ENCODE results near the gene KIF26B. TPM values are rescaled to one million over a fixed set of nuclear protein-coding genes. Genes with fewer than 3 reads are reported as not detected.

The KIF26B gene
- total and polyA plus RNA-seq, 2 of the 4 experiments (the other 2 are of a cell fraction) = 0.53 to 0.54 TPM

DNA sequence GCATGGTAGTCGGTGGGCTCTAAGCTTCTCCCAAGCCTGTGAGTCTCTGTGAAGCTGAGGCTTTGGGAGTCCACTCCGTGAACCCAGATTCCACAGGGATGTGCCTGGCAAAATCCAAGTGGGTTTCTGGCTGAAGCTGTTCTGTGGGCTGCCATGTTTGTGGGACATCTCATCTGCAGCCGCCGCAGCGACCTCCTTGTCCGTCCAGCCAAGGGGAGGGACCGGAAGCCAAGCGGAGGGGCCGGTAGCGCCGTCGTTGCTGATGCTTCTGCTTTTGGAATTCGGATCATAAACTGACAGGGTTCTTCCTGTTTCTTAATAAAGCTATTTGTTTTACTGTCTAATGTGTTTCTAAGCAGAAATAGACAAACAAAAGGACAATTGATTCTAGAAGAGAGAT, 13.3 kb downstream of the KIF26B start:
- TF ChIP-seq RCOR1 (IDR thresholded peaks at IDR 0.05; ENCODE audit: insufficient replicate concordance, low read length) (no peak), BHLHE40 (IDR thresholded peaks at IDR 0.05; ENCODE audit: low read depth, low read length) (no peak), SMC3 (IDR thresholded peaks at IDR 0.05; ENCODE audit: low read depth, low read length) (no peak), CEBPB (IDR thresholded peaks at IDR 0.05; ENCODE audit: low read depth, low read length) (no peak), RAD21 (IDR thresholded peaks at IDR 0.05; ENCODE audit: low read length) (no peak), RFX5 (IDR thresholded peaks at IDR 0.05; ENCODE audit: low read depth, low read length) (no peak), CHD1 (IDR thresholded peaks at IDR 0.05; ENCODE audit: low read depth, low read length) (no peak), MXI1 (IDR thresholded peaks at IDR 0.05; ENCODE audit: borderline replicate concordance, low read depth, low read length) (no peak), POLR2A (IDR thresholded peaks at IDR 0.05; ENCODE audit: low read depth, low read length) (no peak)
- TF ChIP-seq, protein P1, sequence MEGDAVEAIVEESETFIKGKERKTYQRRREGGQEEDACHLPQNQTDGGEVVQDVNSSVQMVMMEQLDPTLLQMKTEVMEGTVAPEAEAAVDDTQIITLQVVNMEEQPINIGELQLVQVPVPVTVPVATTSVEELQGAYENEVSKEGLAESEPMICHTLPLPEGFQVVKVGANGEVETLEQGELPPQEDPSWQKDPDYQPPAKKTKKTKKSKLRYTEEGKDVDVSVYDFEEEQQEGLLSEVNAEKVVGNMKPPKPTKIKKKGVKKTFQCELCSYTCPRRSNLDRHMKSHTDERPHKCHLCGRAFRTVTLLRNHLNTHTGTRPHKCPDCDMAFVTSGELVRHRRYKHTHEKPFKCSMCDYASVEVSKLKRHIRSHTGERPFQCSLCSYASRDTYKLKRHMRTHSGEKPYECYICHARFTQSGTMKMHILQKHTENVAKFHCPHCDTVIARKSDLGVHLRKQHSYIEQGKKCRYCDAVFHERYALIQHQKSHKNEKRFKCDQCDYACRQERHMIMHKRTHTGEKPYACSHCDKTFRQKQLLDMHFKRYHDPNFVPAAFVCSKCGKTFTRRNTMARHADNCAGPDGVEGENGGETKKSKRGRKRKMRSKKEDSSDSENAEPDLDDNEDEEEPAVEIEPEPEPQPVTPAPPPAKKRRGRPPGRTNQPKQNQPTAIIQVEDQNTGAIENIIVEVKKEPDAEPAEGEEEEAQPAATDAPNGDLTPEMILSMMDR (conservative IDR thresholded peaks at IDR 0.05; ENCODE audit: low read depth, low read length) = no peak
- TF ChIP-seq, protein P2, sequence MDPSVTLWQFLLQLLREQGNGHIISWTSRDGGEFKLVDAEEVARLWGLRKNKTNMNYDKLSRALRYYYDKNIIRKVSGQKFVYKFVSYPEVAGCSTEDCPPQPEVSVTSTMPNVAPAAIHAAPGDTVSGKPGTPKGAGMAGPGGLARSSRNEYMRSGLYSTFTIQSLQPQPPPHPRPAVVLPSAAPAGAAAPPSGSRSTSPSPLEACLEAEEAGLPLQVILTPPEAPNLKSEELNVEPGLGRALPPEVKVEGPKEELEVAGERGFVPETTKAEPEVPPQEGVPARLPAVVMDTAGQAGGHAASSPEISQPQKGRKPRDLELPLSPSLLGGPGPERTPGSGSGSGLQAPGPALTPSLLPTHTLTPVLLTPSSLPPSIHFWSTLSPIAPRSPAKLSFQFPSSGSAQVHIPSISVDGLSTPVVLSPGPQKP (IDR thresholded peaks at IDR 0.05; ENCODE audit: borderline replicate concordance, low read depth, low read length) = no peak
- TF ChIP-seq, protein P3, sequence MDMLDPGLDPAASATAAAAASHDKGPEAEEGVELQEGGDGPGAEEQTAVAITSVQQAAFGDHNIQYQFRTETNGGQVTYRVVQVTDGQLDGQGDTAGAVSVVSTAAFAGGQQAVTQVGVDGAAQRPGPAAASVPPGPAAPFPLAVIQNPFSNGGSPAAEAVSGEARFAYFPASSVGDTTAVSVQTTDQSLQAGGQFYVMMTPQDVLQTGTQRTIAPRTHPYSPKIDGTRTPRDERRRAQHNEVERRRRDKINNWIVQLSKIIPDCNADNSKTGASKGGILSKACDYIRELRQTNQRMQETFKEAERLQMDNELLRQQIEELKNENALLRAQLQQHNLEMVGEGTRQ (IDR thresholded peaks at IDR 0.05; ENCODE audit: low read depth, low read length) = no peak
- H3K9ac ChIP-seq (ENCODE audit: low read depth, low read length) = no peak overlapping the region
- H3K4me1 ChIP-seq (ENCODE audit: control insufficient read depth, insufficient read depth, low read length) = no peaks in the 10 kb centered on the region
- no peak overlapping the region for H3K14ac ChIP-seq (replicated peaks; ENCODE audit: low read depth, low read length)
- intact Hi-C loops (cut with micrococcal nuclease) (no loop called here), dilution Hi-C loops (cut with HindIII; ENCODE audit: low sequenced_read_pairs, unreplicated experiment) (no loop called here), in situ Hi-C loops (cut with MboI; ENCODE audit: low sequenced_read_pairs) (loop anchor here (25.0 kb wide), 1 partner anchor 1519 kb away; no protein-coding TSS in a partner anchor)
- no peaks in the 10 kb centered on the region; the same call in 1 of the 2 replicates for H3K9me3 ChIP-seq (ENCODE audit: control insufficient read depth, insufficient read depth, low read length)
- ChIA-PET POLR2A (ENCODE audit: unreplicated experiment) (no interaction called here), CTCF (interaction anchor here (2.8 kb wide), 1 partner anchor 12 kb away, joined by 12 read pairs; no protein-coding TSS in a partner anchor)
- H4K8ac ChIP-seq (ENCODE audit: low read depth in 2 of 2, low read length in 2 of 2) = no peak overlapping the region
- no peak overlapping the region for H3K18ac ChIP-seq (ENCODE audit: low read depth, low read length)
- H3K23ac ChIP-seq (ENCODE audit: low read depth, low read length) = no peak overlapping the region
- H4K5ac ChIP-seq (ENCODE audit: low read depth, low read length) = no peak overlapping the region
- H3K79me1 ChIP-seq (ENCODE audit: low read depth in 1 of 2, low read length in 2 of 2) = peaks cover 3 to 7% of the 10 kb centered on the region in 2 experiments; a peak in 2 of 4 replicates
- peaks cover 4% of the 10 kb centered on the region; the same call in 1 of the 2 replicates for H3K9me1 ChIP-seq (ENCODE audit: insufficient read depth, low read length)
- ATAC-seq (ENCODE audit: low read depth) = no peak
- peaks cover 6% of the 10 kb centered on the region for H3K36me3 ChIP-seq (ENCODE audit: control insufficient read depth, insufficient read depth, low read length)
- no peak overlapping the region for H4K91ac ChIP-seq (ENCODE audit: insufficient read depth, low read depth, low read length)
- no peaks in the 10 kb centered on the region for H3K27me3 ChIP-seq (ENCODE audit: control insufficient read depth, insufficient read depth, low read length)
- H3K4me3 ChIP-seq (ENCODE audit: insufficient read depth, low read depth, low read length) = no peak overlapping the region
- H2BK20ac ChIP-seq (ENCODE audit: low read depth, low read length) = no peak overlapping the region
- no peak overlapping the region for H3K4me2 ChIP-seq (ENCODE audit: low read depth, low read length)
- H2BK15ac ChIP-seq (ENCODE audit: low read depth, low read length) = no peak overlapping the region
- no peak overlapping the region for H2AK9ac ChIP-seq (replicated peaks; ENCODE audit: low read depth, low read length, poor library complexity)
- WGBS, 2 experiments (ENCODE audit: extremely low coverage in 2 of 2, insufficient read length in 1 of 2) = 96% methylated on average over 5 of the region's 13 CpGs; no CpG with 5 or more reads in 1 of the 2 experiments
- no peak overlapping the region for H2AFZ ChIP-seq (replicated peaks; ENCODE audit: low read length, poor library complexity)
- no peak overlapping the region for H3K4ac ChIP-seq (ENCODE audit: low read depth, low read length)
- H4K20me1 ChIP-seq (ENCODE audit: insufficient read depth, low read length) = no peaks in the 10 kb centered on the region
- no peak for DNase-seq
- H2BK120ac ChIP-seq (ENCODE audit: low read depth, low read length) = no peak overlapping the region
- H3K56ac ChIP-seq (ENCODE audit: extremely low read depth, insufficient read depth, low read length) = no peak overlapping the region
- no peak overlapping the region for H2AK5ac ChIP-seq (ENCODE audit: low read depth, low read length)
- no peak overlapping the region for H2BK5ac ChIP-seq (ENCODE audit: low read depth, low read length, poor library complexity, severe bottlenecking)
- BruUV-seq (replicated peaks) = no TSS peak
- no peak overlapping the region for H3K27ac ChIP-seq (ENCODE audit: insufficient read depth, low read length)

All from IMR-90 (cell line).